ENCODE measurements around the gene DNASE1.
"Not testable (repeated sequence)": the region's sequence is repeated elsewhere in the genome, so short reads cannot be mapped to it uniquely, and the experiment has no call there.

The DNASE1 gene

GRCh38 chr16:3640632-3641501, 13.6 kb upstream of the DNASE1 start:
- in situ Hi-C loops (cut with HindIII; ENCODE audit: low sequenced_read_pairs): loop anchor here (5.0 to 10.0 kb wide), 3 partner anchors 36 to 274 kb away; no protein-coding TSS in a partner anchor

- in situ Hi-C loops (cut with HindIII; ENCODE audit: low sequenced_read_pairs): loop anchor here (5.0 to 10.0 kb wide), 3 partner anchors 35 to 273 kb away; no protein-coding TSS in a partner anchor
Measured at GRCh38 chr16:3641801-3642396, 12.6 kb upstream of the DNASE1 start.

- in situ Hi-C loops (cut with HindIII; ENCODE audit: low sequenced_read_pairs): loop anchor here (5.0 to 10.0 kb wide), 3 partner anchors 35 to 272 kb away; no protein-coding TSS in a partner anchor
Measured at GRCh38 chr16:3642397-3643094, 11.9 kb upstream of the DNASE1 start.

GRCh38 chr16:3643095-3643730, 11.3 kb upstream of the DNASE1 start:
- in situ Hi-C loops (cut with HindIII; ENCODE audit: low sequenced_read_pairs): loop anchor here (5.0 to 10.0 kb wide), 3 partner anchors 34 to 272 kb away; no protein-coding TSS in a partner anchor

GRCh38 chr16:3645108-3645503, 9.4 kb upstream of the DNASE1 start:
- in situ Hi-C loops (cut with HindIII; ENCODE audit: low sequenced_read_pairs): loop anchor here (10.0 kb wide), 2 partner anchors 110 to 270 kb away; no protein-coding TSS in a partner anchor

GRCh38 chr16:3645504-3646347, 8.8 kb upstream of the DNASE1 start:
- in situ Hi-C loops (cut with HindIII; ENCODE audit: low sequenced_read_pairs): loop anchor here (10.0 kb wide), 2 partner anchors 109 to 269 kb away; no protein-coding TSS in a partner anchor

- in situ Hi-C loops (cut with HindIII; ENCODE audit: low sequenced_read_pairs): loop anchor here (10.0 kb wide), 2 partner anchors 108 to 268 kb away; no protein-coding TSS in a partner anchor
Measured at GRCh38 chr16:3646348-3646920, 8.1 kb upstream of the DNASE1 start.

- in situ Hi-C loops (cut with HindIII; ENCODE audit: low sequenced_read_pairs): no loop called here
Measured at GRCh38 chr16:3650631-3651265, 3.7 kb upstream of the DNASE1 start.

GRCh38 chr16:3651461-3652372, 2.8 kb upstream of the DNASE1 start:
- in situ Hi-C loops (cut with HindIII; ENCODE audit: low sequenced_read_pairs): no loop called here

GRCh38 chr16:3652373-3653195, 1.9 kb upstream of the DNASE1 start:
- in situ Hi-C loops (cut with HindIII; ENCODE audit: low sequenced_read_pairs): no loop called here

GRCh38 chr16:3655030-3655395, 522 bp downstream of the DNASE1 start:
- in situ Hi-C loops (cut with HindIII; ENCODE audit: low sequenced_read_pairs): no loop called here

GRCh38 chr16:3655396-3656159, 1.1 kb downstream of the DNASE1 start:
- in situ Hi-C loops (cut with HindIII; ENCODE audit: low sequenced_read_pairs): no loop called here

- in situ Hi-C loops (cut with HindIII; ENCODE audit: low sequenced_read_pairs): not testable (repeated sequence)
Measured at GRCh38 chr16:3656160-3656490, 1.6 kb downstream of the DNASE1 start.

- in situ Hi-C loops (cut with HindIII; ENCODE audit: low sequenced_read_pairs): no loop called here
Measured at GRCh38 chr16:3656491-3657468, 2.3 kb downstream of the DNASE1 start.

- in situ Hi-C loops (cut with HindIII; ENCODE audit: low sequenced_read_pairs): no loop called here
Measured at GRCh38 chr16:3659251-3659650, 4.8 kb downstream of the DNASE1 start.

Data from endothelial cell of hepatic sinusoid (primary cell).